GM23338 (cell line): ENCODE measurements around the gene DDX54. TPM values are rescaled to one million over a fixed set of nuclear protein-coding genes. Genes with fewer than 3 reads are reported as not detected.

Source experiments
- ATAC-seq: fragments of 200-7000 bp; cut with Tn5 transposase; 3 replicates; pipeline ENCODE4 v1.9.1; 2020
- DNase-seq: peaks from one replicate; pipeline ENCODE4 v3.0.0-alpha.2; 2015; ENCODE audit warnings: low spot score
- H2AFZ ChIP-seq: fragments of 200-600 bp; sonication (generic); 2 replicates; pipeline ENCODE4 v1.8.0; 2016; ENCODE audit warnings: antibody characterized with exemption, mild to moderate bottlenecking, moderate library complexity
- H3F3A ChIP-seq: fragments of 200-600 bp; sonication (generic); replicated peaks from 2 replicates; pipeline ENCODE4 v1.8.0; 2017; ENCODE audit warnings: antibody characterized with exemption, mixed run types, low read depth
- H3K27ac ChIP-seq: fragments of 200-600 bp; sonication (generic); 2 replicates; pipeline ENCODE4 v1.6.1; 2016; ENCODE audit warnings: low read depth
- H3K27me3 ChIP-seq: fragments of 200-600 bp; sonication (generic); 2 replicates; pipeline ENCODE4 v1.8.0; 2016; ENCODE audit warnings: mild to moderate bottlenecking, mixed run types, moderate library complexity; ENCODE audit not compliant: insufficient read depth
- H3K36me3 ChIP-seq: fragments of 200-600 bp; sonication (generic); 2 replicates; pipeline ENCODE4 v1.8.0; 2016; ENCODE audit warnings: mild to moderate bottlenecking; ENCODE audit not compliant: insufficient read depth
- H3K4me1 ChIP-seq: fragments of 200-600 bp; sonication (generic); 2 replicates; pipeline ENCODE4 v1.8.0; 2016; ENCODE audit warnings: mild to moderate bottlenecking, moderate library complexity; ENCODE audit not compliant: insufficient read depth
- H3K4me2 ChIP-seq: fragments of 200-600 bp; sonication (generic); 2 replicates; pipeline ENCODE4 v1.7.1; 2017; ENCODE audit warnings: mixed run types
- H3K4me3 ChIP-seq: fragments of 200-600 bp; sonication (generic); 2 replicates; pipeline ENCODE4 v1.6.1; 2016; ENCODE audit warnings: mixed run types
- H3K79me2 ChIP-seq: fragments of 200-600 bp; sonication (generic); replicated peaks from 2 replicates; pipeline ENCODE4 v1.8.0; 2017; ENCODE audit warnings: mild to moderate bottlenecking; ENCODE audit not compliant: insufficient read depth
- H3K9me2 ChIP-seq: fragments of 200-600 bp; sonication (generic); 2 replicates; pipeline ENCODE4 v1.8.0; 2017; ENCODE audit not compliant: insufficient read depth
- H4K20me1 ChIP-seq: fragments of 200-600 bp; sonication (generic); replicated peaks from 2 replicates; pipeline ENCODE4 v1.8.0; 2017; ENCODE audit warnings: mild to moderate bottlenecking; ENCODE audit not compliant: insufficient read depth
- H3K27ac Mint-ChIP-seq: 2 replicates; pipeline ENCODE4 v1.8.0; 2020; ENCODE audit warnings: inconsistent platforms, mild to moderate bottlenecking, moderate library complexity, mixed read lengths
- H3K27me3 Mint-ChIP-seq: 3 replicates; pipeline ENCODE4 v1.8.0; 2022; ENCODE audit warnings: low read depth, mild to moderate bottlenecking, moderate library complexity, mixed read lengths, inconsistent platforms; ENCODE audit not compliant: insufficient read depth, poor library complexity
- H3K36me3 Mint-ChIP-seq: 3 replicates; pipeline ENCODE4 v1.8.0; 2021; ENCODE audit warnings: low read depth, mild to moderate bottlenecking, inconsistent platforms, moderate library complexity, mixed read lengths
- H3K4me1 Mint-ChIP-seq: 3 replicates; pipeline ENCODE4 v1.8.0; 2020; ENCODE audit warnings: mild to moderate bottlenecking, inconsistent platforms, mixed read lengths
- H3K4me3 Mint-ChIP-seq: 3 replicates; pipeline ENCODE4 v1.8.0; 2021; ENCODE audit warnings: moderate library complexity, mild to moderate bottlenecking, inconsistent platforms, mixed read lengths
- H3K9me3 Mint-ChIP-seq: 3 replicates; pipeline ENCODE4 v1.8.0; 2020; ENCODE audit warnings: moderate library complexity, mild to moderate bottlenecking, inconsistent platforms, mixed read lengths
- CREB1 ChIP-seq: fragments of 250-450 bp; sonication (Bioruptor Pico); IDR thresholded peaks from 2 replicates; pipeline ENCODE4 v1.5.0; 2020; ENCODE audit warnings: low read depth, mild to moderate bottlenecking, moderate library complexity
- ETS1 ChIP-seq: IDR thresholded peaks from 2 replicates; pipeline ENCODE4 v1.6.1; 2016; ENCODE audit warnings: antibody characterized with exemption
- EZH2phosphoT487 ChIP-seq: fragments of 200-600 bp; sonication (generic); IDR thresholded peaks from one replicate; pipeline ENCODE4 v1.8.1; 2018; ENCODE audit warnings: antibody characterized with exemption; ENCODE audit not compliant: unreplicated experiment
- JUNB ChIP-seq: IDR thresholded peaks from one replicate; pipeline ENCODE4 v1.6.1; 2016; ENCODE audit warnings: antibody characterized with exemption; ENCODE audit not compliant: unreplicated experiment
- POLR2AphosphoS5 ChIP-seq: IDR thresholded peaks from 2 replicates; pipeline ENCODE4 v1.6.1; 2016; ENCODE audit warnings: antibody characterized with exemption, low read depth
- REST ChIP-seq: IDR thresholded peaks from one replicate; pipeline ENCODE4 v1.6.1; 2018; ENCODE audit warnings: antibody characterized with exemption; ENCODE audit not compliant: unreplicated experiment
- STAT1 ChIP-seq: IDR thresholded peaks from one replicate; pipeline ENCODE4 v1.6.1; 2016; ENCODE audit warnings: antibody characterized with exemption; ENCODE audit not compliant: unreplicated experiment
- ZNF114 ChIP-seq: fragments of 250-450 bp; sonication (Bioruptor Pico); IDR thresholded peaks from 2 replicates; pipeline ENCODE4 v1.5.0; 2020; ENCODE audit warnings: mild to moderate bottlenecking, moderate library complexity
- ZNF462 ChIP-seq: fragments of 250-450 bp; sonication (Bioruptor Pico); IDR thresholded peaks from 2 replicates; pipeline ENCODE4 v1.5.0; 2020; ENCODE audit warnings: mild to moderate bottlenecking, moderate library complexity
- polyA plus RNA-seq: library from polyadenylated mRNA; unstranded; fragments of >200 nt; fragmentation: Nextera tagmentation; extraction: Ambion mirVana; gene quantifications from 2 replicates; pipeline ENCODE4 v1.2.1, GENCODE V29; 2016
- total RNA-seq: library from RNA; depleted of rRNA; stranded (reverse); fragments of >200 nt; shearing (Covaris generic); gene quantifications from 2 replicates; pipeline ENCODE4 v1.2.3, GENCODE V29; 2014

Gene DDX54
- total and polyA plus RNA-seq, 2 experiments from 2014 or later, result 84.1 to 89.4 TPM

- no peak for TF ChIP-seq ETS1
Measured at GRCh38 chr12:113203852-113204760, 18.8 kb upstream of the DDX54 start (continued).

- H2AFZ ChIP-seq, result no peak overlapping the region
- H3F3A ChIP-seq, result no peaks in the 10 kb centered on the region
- Mint-ChIP-seq H3K36me3 (peaks cover 6% of the 10 kb centered on the region), H3K9me3 (peaks cover 6% of the 10 kb centered on the region; the same call in 2 of the 3 replicates), H3K4me3 (no peak overlapping the region), H3K4me1 (no peaks in the 10 kb centered on the region; the same call in 2 of the 3 replicates), H3K27ac (no peak overlapping the region), H3K27me3 (peaks cover 2% of the 10 kb centered on the region)
- H3K36me3 ChIP-seq, result no peaks in the 10 kb centered on the region
- H3K9me2 ChIP-seq, result no peaks in the 10 kb centered on the region
- no peaks in the 10 kb centered on the region for H3K27me3 ChIP-seq
- DNase-seq, result no peak
- ATAC-seq, result no peak
- H3K4me1 ChIP-seq, result no peaks in the 10 kb centered on the region; the same call in 1 of the 2 replicates
- no peak overlapping the region for H3K4me3 ChIP-seq
- H3K27ac ChIP-seq, result no peak overlapping the region
- H4K20me1 ChIP-seq, result no peaks in the 10 kb centered on the region
- H3K79me2 ChIP-seq, result no peaks in the 10 kb centered on the region
- H3K4me2 ChIP-seq, result no peak overlapping the region
- no peak for TF ChIP-seq STAT1
- no peak for TF ChIP-seq ZNF114 (CRISPR knock-in tag)
- TF ChIP-seq ETS1, result no peak
- TF ChIP-seq POLR2AphosphoS5, result no peak
- no peak for TF ChIP-seq ZNF462 (CRISPR knock-in tag)
- no peak for TF ChIP-seq EZH2phosphoT487
- no peak for TF ChIP-seq JUNB
- TF ChIP-seq REST, result no peak
- no peak for TF ChIP-seq CREB1 (CRISPR knock-in tag)
Measured at GRCh38 chr12:113202300-113203075, 17.2 kb upstream of the DDX54 start.
